Caki2 (cell line): ENCODE data around the gene TMEM161B. TPM values are rescaled to one million over a fixed set of nuclear protein-coding genes. Genes with fewer than 3 reads are reported as not detected.
A peak's percentile ranks its signal among the peaks of the same experiment; 100 is the strongest.
"Not testable (repeated sequence)": the region's sequence is repeated elsewhere in the genome, so short reads cannot be mapped to it uniquely, and the experiment has no call there.

Source experiments
- DNase-seq: peaks from one replicate; pipeline ENCODE4 v3.0.0-alpha.2; 2015; ENCODE audit warnings: low read depth
- in situ Hi-C: cut with HindIII; loops from 2 replicates; pipeline ENCODE4 v1.10.0; 2016; ENCODE audit warnings: low sequenced_read_pairs, low pct_unique_long_range_greater_than_20kb, mixed read lengths
- total RNA-seq: library from RNA; depleted of rRNA; stranded (reverse); fragments of >200 nt; shearing (Covaris generic); gene quantifications from 2 replicates; pipeline ENCODE4 v1.2.3, GENCODE V29; 2014; ENCODE audit warnings: low replicate concordance

TMEM161B gene
- total RNA-seq, 1 experiment from 2014 or later: 6.3 TPM

- no peak for DNase-seq
- in situ Hi-C loops: no loop called here
Measured at GRCh38 chr5:88254320-88254719, 14.3 kb downstream of the TMEM161B start.

- peak; percentile 3 for DNase-seq
- in situ Hi-C loops: no loop called here
Measured at GRCh38 chr5:88251048-88251711, 17.5 kb downstream of the TMEM161B start.

- in situ Hi-C loops: no loop called here
- DNase-seq: no peak
Measured at GRCh38 chr5:88250010-88250409, 18.6 kb downstream of the TMEM161B start.

- in situ Hi-C loops: no loop called here
- DNase-seq: no peak
Measured at GRCh38 chr5:88248743-88249540, 19.7 kb downstream of the TMEM161B start.

GRCh38 chr5:88248094-88248493 lies 20.6 kb downstream of the TMEM161B start:
- in situ Hi-C loops: no loop called here
- no peak for DNase-seq

- DNase-seq: no peak
- in situ Hi-C loops: no loop called here
Measured at GRCh38 chr5:88245893-88246244, 22.8 kb downstream of the TMEM161B start.

GRCh38 chr5:88245241-88245892 lies 23.3 kb downstream of the TMEM161B start:
- DNase-seq: no peak
- in situ Hi-C loops: no loop called here

GRCh38 chr5:88244686-88245085 lies 24.0 kb downstream of the TMEM161B start:
- in situ Hi-C loops: no loop called here
- DNase-seq: no peak

GRCh38 chr5:88243493-88243892 lies 25.2 kb downstream of the TMEM161B start:
- in situ Hi-C loops, DNase-seq: not testable (repeated sequence)

- in situ Hi-C loops: no loop called here
- no peak for DNase-seq
Measured at GRCh38 chr5:88238732-88239131, 29.9 kb downstream of the TMEM161B start.

- in situ Hi-C loops: no loop called here
- no peak for DNase-seq
Measured at GRCh38 chr5:88236866-88237642, 31.6 kb downstream of the TMEM161B start.

- DNase-seq: no peak
- in situ Hi-C loops: no loop called here
Measured at GRCh38 chr5:88235828-88236227, 32.8 kb downstream of the TMEM161B start.

- no peak for DNase-seq
Measured at GRCh38 chr5:88235346-88235745, 33.3 kb downstream of the TMEM161B start.

GRCh38 chr5:88230546-88231066 lies 38.0 kb downstream of the TMEM161B start:
- no peak for DNase-seq
- in situ Hi-C loops: no loop called here

More at GRCh38 chr5:88235346-88235745, 33.3 kb downstream of the TMEM161B start:
- in situ Hi-C loops: no loop called here

- in situ Hi-C loops: no loop called here
- DNase-seq: no peak
Measured at GRCh38 chr5:88226881-88227450, 41.7 kb downstream of the TMEM161B start.

- no peak for DNase-seq
- in situ Hi-C loops: no loop called here
Measured at GRCh38 chr5:88214655-88215054, 54.0 kb downstream of the TMEM161B start.

GRCh38 chr5:88207575-88207974 lies 61.1 kb downstream of the TMEM161B start:
- in situ Hi-C loops: no loop called here

More at GRCh38 chr5:88207575-88207974, 61.1 kb downstream of the TMEM161B start:
- no peak for DNase-seq
